Tibial nerve (tissue), 4 donors: Measurements from ENCODE around the gene TBC1D5. TPM values are rescaled to one million over a fixed set of nuclear protein-coding genes. Genes with fewer than 3 reads are reported as not detected.

Source experiments
- DNase-seq, 2 donors: peaks; one replicate each; pipeline ENCODE4 v3.0.0-alpha.2; 2019; ENCODE audit warnings: low spot score in 2 of 2
- H3K27ac ChIP-seq, 4 donors: fragments of 200-600 bp; sonication (generic) in 3 of 4; one replicate each; pipeline ENCODE4 v1.5.1; 2017 to 2019; ENCODE audit warnings: mild to moderate bottlenecking in 1 of 4
- H3K27me3 ChIP-seq, 2 donors: fragments of 200-600 bp; sonication (generic) in 1 of 2; one replicate each; pipeline versions ENCODE4 v1.5.1 to v1.6.0; 2017 to 2019
- H3K36me3 ChIP-seq, 3 donors: fragments of 200-600 bp; sonication (generic); one replicate each; pipeline ENCODE4 v1.5.1; 2018 to 2019
- H3K4me1 ChIP-seq, 4 donors: fragments of 200-600 bp; sonication (generic) in 3 of 4; one replicate each; pipeline ENCODE4 v1.5.1; 2017 to 2019
- H3K4me3 ChIP-seq, 4 donors: fragments of 200-600 bp; sonication (generic) in 3 of 4; one replicate each; pipeline ENCODE4 v1.5.1; 2017 to 2019; ENCODE audit warnings: mild to moderate bottlenecking in 1 of 4, moderate library complexity in 1 of 4
- H3K9me3 ChIP-seq, 4 donors: fragments of 200-600 bp; sonication (generic) in 3 of 4; one replicate each; pipeline ENCODE4 v1.5.1; 2017 to 2019
- EP300 ChIP-seq, 2 donors: sonication (generic); formaldehyde crosslinking; IDR thresholded peaks; one replicate each; pipeline ENCODE4 v1.6.1; 2017; ENCODE audit warnings: antibody characterized with exemption in 2 of 2, mild to moderate bottlenecking in 1 of 2
- POLR2A ChIP-seq, 2 donors: fragments of 450-650 bp; IDR thresholded peaks; one replicate each; pipeline ENCODE4 v1.6.1; 2017; ENCODE audit warnings: antibody characterized with exemption in 2 of 2, mild to moderate bottlenecking in 2 of 2, moderate library complexity in 2 of 2
- WGBS, 2 donors: methylation state at CpG; one replicate each; pipeline ENCODE4 v1.1.5; 2018; 5-methylcytosine and 5-hydroxymethylcytosine counted together
- total RNA-seq, 4 donors: library from RNA; depleted of rRNA; stranded (reverse); fragments of >200 nt; gene quantifications; one replicate each; pipeline ENCODE4 v1.1.0, GENCODE V29; 2016
- TF ChIP-seq, protein P1 (sequence below), 5 experiments: fragments of 200-600 bp in 3 of 5; fragments of 450-650 bp in 2 of 5; sonication (generic) in 3 of 5; IDR thresholded peaks; one replicate each; pipeline ENCODE4 v1.5.1; 2016 to 2019; ENCODE audit warnings: antibody characterized with exemption in 5 of 5, mild to moderate bottlenecking in 3 of 5, moderate library complexity in 2 of 5

TBC1D5 gene
- total RNA-seq, 4 donors from 2014 or later: 55.2 to 128 (median 79.4) TPM

DNA sequence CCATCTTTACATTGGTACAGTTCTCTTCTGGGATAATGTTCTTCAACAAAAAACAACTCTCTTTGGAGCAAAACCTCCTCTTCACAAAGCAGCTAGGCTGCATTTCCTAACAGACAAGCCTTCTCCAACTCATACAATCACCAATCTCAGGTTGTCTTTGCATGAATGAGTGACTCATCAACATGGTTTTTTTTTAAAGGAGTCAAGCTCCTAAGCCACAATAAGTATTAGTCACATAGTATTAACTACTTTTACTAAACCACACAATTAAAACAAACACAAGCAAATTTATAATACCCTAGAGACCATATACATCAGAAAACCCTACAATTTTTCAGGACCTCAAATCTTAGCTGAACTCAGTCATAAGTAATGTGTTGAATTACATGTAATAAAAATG is 137.4 kb downstream of the TBC1D5 start:
- no peaks in the 10 kb centered on the region for H3K27me3 ChIP-seq
- H3K9me3 ChIP-seq: no peaks in the 10 kb centered on the region
- H3K27ac ChIP-seq: no peak overlapping the region
- no peak overlapping the region for H3K4me3 ChIP-seq
- TF ChIP-seq, protein P1, sequence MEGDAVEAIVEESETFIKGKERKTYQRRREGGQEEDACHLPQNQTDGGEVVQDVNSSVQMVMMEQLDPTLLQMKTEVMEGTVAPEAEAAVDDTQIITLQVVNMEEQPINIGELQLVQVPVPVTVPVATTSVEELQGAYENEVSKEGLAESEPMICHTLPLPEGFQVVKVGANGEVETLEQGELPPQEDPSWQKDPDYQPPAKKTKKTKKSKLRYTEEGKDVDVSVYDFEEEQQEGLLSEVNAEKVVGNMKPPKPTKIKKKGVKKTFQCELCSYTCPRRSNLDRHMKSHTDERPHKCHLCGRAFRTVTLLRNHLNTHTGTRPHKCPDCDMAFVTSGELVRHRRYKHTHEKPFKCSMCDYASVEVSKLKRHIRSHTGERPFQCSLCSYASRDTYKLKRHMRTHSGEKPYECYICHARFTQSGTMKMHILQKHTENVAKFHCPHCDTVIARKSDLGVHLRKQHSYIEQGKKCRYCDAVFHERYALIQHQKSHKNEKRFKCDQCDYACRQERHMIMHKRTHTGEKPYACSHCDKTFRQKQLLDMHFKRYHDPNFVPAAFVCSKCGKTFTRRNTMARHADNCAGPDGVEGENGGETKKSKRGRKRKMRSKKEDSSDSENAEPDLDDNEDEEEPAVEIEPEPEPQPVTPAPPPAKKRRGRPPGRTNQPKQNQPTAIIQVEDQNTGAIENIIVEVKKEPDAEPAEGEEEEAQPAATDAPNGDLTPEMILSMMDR (IDR thresholded peaks at IDR 0.05): no peak
- TF ChIP-seq POLR2A (IDR thresholded peaks at IDR 0.05) (no peak), EP300 (IDR thresholded peaks at IDR 0.05) (no peak)
- H3K4me1 ChIP-seq: no peaks in the 10 kb centered on the region
- no peaks in the 10 kb centered on the region for H3K36me3 ChIP-seq
- no peak for DNase-seq

DNA sequence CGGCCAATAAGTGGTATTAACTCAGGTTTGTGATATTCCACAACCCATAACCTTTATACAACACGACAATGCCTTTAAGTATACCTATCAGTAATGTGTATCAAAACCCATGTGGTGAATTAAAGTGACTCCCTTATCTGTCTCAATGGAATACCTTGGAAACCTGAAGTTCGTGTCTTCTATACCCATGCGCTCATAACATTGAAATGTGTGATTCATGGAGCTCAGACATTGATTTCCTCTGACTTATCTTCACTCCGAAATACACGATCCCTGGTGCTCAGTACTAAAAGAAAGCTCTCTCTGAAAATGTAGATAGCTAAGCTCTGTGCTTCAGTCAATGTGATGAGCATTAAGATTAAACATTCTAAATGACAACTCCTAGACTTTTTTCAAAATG is 140.3 kb downstream of the TBC1D5 start:
- H3K4me3 ChIP-seq: no peak overlapping the region
- H3K4me1 ChIP-seq: no peaks in the 10 kb centered on the region
- peaks cover 0 to 11% (median 0%) of the 10 kb centered on the region in 4 donors for H3K9me3 ChIP-seq
- 96 to 100% methylated on average over 6 of the region's 6 CpGs for WGBS, 2 donors
- TF ChIP-seq EP300 (IDR thresholded peaks at IDR 0.05) (no peak), POLR2A (IDR thresholded peaks at IDR 0.05) (no peak)
- TF ChIP-seq, protein P1 (IDR thresholded peaks at IDR 0.05): no peak
- no peak overlapping the region for H3K27ac ChIP-seq
- H3K27me3 ChIP-seq: no peaks in the 10 kb centered on the region
- peaks cover 0 to 9% (median 0%) of the 10 kb centered on the region in 3 donors for H3K36me3 ChIP-seq
- DNase-seq: no peak

DNA sequence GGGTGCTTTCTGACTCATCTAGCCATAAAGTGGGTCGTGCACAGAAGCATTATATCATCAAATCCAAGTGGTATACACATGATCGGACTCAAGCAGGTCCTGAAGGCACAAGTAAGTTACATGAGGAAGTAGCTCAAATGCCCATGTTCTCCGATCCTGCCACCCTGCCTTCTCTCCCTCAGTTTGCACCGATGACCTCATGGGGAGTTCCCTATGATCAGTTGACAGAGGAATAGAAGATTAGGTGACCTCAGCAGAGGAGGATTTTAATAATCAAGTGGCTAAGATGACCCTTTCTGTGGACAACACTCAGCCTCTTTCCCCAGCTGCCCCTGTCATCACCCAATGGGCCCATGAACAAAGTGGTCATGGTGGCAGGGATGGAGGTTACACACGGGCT is 149.5 kb downstream of the TBC1D5 start:
- peaks cover 0 to 54% (median 0%) of the 10 kb centered on the region in 3 donors for H3K36me3 ChIP-seq
- no peaks in the 10 kb centered on the region for H3K4me1 ChIP-seq
- no peak overlapping the region for H3K4me3 ChIP-seq
- no peaks in the 10 kb centered on the region for H3K27me3 ChIP-seq
- TF ChIP-seq, protein P1 (IDR thresholded peaks at IDR 0.05): no peak
- TF ChIP-seq POLR2A (IDR thresholded peaks at IDR 0.05): no peak
- TF ChIP-seq EP300 (IDR thresholded peaks at IDR 0.05): no peak
- WGBS, 2 donors: 94 to 96% methylated on average over 5 of the region's 5 CpGs
- H3K27ac ChIP-seq: no peak overlapping the region
- DNase-seq: no peak
- peaks cover 0 to 29% (median 4%) of the 10 kb centered on the region in 4 donors for H3K9me3 ChIP-seq

DNA sequence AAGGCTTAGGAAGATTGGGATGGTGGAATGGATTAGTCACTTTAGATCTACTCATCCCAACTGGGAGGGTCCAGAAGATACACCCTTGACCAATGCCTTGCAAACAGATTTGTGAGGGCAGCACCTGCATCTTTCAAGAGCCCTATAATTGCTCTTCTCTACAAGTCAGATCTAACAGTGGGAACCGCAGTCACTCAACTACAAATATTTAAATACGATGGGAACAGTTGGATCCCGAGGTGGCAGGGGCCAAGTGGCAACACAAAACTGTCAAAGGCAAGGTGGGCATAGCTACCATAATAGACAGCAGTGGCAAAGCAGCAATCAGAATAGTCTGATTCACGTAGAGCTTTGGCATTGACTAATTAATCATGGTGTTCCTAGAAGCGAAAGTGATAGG is 152.0 kb downstream of the TBC1D5 start:
- H3K36me3 ChIP-seq: peaks cover 0 to 54% (median 0%) of the 10 kb centered on the region in 3 donors
- TF ChIP-seq POLR2A (IDR thresholded peaks at IDR 0.05) (no peak), EP300 (IDR thresholded peaks at IDR 0.05) (no peak)
- TF ChIP-seq, protein P1 (IDR thresholded peaks at IDR 0.05): no peak
- DNase-seq: no peak
- no peak overlapping the region for H3K27ac ChIP-seq
- no peak overlapping the region for H3K4me3 ChIP-seq
- H3K4me1 ChIP-seq: peaks cover 0 to 5% (median 0%) of the 10 kb centered on the region in 4 donors
- 97 to 98% methylated on average over 5 of the region's 5 CpGs for WGBS, 2 donors
- H3K27me3 ChIP-seq: no peaks in the 10 kb centered on the region
- peaks cover 0 to 29% (median 4%) of the 10 kb centered on the region in 4 donors for H3K9me3 ChIP-seq

DNA sequence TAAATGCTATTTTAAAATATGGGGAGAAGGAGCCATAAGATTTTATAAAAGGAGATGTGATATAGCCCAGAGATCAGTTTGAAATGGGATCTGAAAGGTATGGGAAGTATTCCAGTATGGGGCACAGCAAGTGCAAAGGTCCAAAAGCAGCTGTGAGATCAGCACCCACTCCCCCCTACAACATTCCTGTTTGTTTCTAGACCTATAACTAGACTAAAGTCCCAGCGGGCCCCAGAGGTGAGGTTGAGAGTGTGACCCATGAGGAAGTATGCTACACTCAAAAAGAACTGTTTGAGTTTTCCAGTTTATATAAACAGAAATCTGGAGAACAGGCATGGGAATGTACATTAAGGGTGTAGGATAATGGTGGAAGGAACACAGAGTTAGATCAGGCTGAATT is 152.5 kb downstream of the TBC1D5 start:
- Histone ChIP-seq H3K27me3 (no peaks in the 10 kb centered on the region), H3K4me1 (peaks cover 0 to 5% (median 0%) of the 10 kb centered on the region in 4 donors), H3K4me3 (no peak overlapping the region), H3K27ac (no peak overlapping the region), H3K9me3 (peaks cover 0 to 29% (median 4%) of the 10 kb centered on the region in 4 donors), H3K36me3 (peaks cover 0 to 52% (median 0%) of the 10 kb centered on the region in 3 donors)
- no peak for DNase-seq
- TF ChIP-seq, protein P1 (IDR thresholded peaks at IDR 0.05): no peak
- TF ChIP-seq POLR2A (IDR thresholded peaks at IDR 0.05) (no peak), EP300 (IDR thresholded peaks at IDR 0.05) (no peak)
- 100% methylated on average over 1 of the region's 1 CpG for WGBS, 2 donors
